Right hindlimb (tissue), 1 donor: Measurements from ENCODE around the gene TOMM34.

Experiments
- DNase-seq: peaks from one replicate; pipeline ENCODE4 v3.0.0-alpha.2; 2018

Gene TOMM34

DNA sequence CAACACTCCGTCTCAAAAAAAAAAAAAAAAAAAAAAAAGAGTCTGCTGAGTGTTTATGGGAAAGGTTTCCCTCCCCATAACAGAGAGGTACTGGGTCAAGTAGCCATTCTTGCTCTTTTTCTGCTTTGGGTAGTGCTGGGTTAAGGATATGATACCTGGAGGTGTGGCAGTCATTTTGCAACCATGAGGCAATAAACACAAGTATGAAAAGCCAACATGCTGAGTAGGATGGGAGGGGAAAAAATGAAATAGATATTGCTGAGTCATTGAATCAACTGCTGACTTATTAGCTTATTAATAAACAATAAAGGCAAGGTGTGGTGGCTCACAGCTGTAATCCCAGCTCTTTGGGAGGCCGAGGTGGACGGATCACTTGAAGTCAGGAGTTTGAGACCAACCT lies 2.3 kb upstream of the TOMM34 start:
- DNase-seq, result no peak

GRCh38 chr20:44961870-44962267 lies 1.7 kb upstream of the TOMM34 start:
- no peak for DNase-seq

DNA sequence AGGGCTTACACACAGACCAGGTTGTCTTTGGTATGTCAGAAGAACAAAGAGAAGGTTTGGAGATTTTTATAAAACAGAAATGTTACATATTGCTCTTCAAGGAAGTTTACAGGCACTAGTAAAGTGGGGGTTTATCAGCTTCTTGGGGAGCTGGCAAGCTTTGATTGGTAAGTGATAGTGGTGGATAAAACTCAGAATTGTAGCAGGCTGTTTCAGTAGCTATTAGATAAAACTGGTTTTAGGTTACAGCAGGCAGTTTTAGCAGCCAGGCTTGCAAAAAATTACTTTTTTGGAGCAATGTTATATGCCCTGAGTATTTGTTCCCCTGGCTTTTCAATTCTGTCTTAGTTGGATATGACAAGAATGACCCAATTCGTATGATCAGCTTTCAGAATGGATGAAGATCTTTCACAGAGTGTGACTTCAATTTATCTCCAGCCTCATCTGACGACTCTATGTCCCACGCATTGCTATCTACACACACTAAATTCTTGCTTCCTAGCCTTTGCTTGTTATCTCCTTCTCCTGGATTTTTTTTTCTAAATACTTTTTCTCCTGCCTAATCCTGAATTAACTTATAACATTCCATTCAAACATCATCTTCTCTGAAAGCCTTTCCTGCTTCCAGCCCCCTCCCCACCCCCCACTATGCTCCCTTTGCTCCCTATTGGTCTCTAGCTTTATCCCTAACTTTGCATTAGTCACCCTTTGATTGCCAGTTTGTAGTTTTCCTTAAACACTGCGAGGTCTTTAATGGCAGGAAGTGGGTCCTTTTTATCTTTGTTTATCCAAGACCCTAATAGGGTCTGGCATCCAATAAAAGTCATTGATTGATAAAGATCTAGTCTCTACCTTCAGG lies 1.0 kb upstream of the TOMM34 start:
- no peak for DNase-seq

GRCh38 chr20:44959638-44960102 lies 527 bp downstream of the TOMM34 start:
- DNase-seq, result peak; percentile 52

DNA sequence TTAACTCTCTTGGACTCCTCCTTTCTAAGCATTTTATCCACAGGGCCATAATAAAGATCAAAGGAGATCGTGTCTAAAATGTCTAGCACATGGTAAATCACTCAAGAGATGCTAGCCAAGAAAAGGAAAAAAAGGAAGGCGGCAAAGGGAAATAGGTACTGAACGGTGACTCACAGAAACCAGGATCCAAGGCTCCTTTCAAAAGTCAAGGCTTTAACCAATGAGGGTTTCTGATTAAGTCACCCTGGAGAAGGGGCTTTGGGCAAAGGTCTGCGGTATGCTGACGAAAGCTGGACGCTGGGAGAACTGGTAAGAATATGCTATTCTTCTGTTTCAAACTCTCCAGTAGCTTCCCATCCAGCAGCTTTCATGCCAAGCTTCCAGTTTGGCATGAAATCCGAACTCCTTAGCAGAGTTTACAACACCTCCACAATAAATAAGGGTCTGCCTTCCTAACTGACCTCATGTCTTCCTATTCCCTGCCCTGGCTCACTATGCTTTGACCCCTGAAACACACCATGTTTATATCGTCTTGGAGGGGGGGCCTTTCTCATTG lies 1.0 kb downstream of the TOMM34 start:
- peak; percentile 41 for DNase-seq

DNA sequence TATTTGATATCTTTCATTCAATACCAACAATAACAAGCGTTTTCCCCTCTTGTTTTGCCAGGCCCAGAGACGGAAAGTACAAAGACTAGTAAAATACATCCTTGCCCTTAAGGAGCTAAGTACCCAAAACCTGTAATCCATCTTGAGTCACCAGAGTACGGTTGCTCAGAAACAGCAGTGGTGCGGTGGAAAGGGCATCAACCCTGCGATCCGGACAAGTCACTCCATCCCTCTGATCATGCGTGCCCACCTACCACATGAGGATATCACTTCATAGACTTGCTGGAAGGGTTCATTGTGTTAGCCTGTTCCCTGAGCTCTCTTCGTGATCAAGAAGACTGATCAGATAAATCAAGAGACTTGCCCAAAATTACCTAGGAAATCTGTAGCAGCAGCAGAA lies 1.9 kb downstream of the TOMM34 start:
- no peak for DNase-seq

DNA sequence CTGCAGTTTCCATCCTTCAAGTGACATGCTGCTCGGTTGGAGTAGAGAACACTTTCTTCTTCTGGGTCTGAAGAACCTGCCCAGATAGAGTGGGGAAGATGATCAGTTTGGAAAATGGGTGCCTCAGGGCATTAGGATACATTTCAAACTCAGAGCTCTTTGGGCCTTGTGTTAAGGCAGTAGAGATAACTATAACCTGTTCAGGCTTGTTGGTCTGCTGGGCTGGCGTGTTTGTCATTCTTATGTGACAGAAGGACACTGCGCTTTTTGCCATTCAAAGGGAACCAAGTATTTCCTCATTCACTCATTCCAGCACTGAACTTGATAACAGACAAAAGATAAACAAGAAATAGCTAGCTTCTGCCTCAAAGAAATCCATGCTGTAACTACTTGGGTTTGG lies 3.8 kb downstream of the TOMM34 start:
- DNase-seq, result no peak

- no peak for DNase-seq
Observed at GRCh38 chr20:44955270-44955669, 4.9 kb downstream of the TOMM34 start.

DNA sequence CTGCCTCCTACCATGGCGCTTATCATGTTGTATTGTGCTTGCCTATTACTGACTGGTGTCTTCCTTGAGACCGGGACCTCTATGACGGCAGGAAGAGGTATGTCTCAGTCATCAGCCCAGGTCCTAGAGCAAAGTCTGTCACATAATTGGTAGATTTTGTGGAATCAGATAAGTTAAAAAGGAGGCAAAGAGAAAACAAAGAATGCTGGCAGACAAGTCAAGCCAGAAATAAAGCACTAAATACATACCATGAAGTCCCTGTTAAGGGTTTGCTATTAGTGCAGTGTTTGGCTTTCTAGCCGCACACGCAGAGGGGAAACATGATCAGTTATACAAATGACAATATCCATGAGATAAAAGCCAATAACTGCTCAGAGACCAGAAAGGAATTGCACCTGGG lies 6.0 kb downstream of the TOMM34 start:
- no peak for DNase-seq

- no peak for DNase-seq
Observed at GRCh38 chr20:44952731-44953130, 7.5 kb downstream of the TOMM34 start.

DNA sequence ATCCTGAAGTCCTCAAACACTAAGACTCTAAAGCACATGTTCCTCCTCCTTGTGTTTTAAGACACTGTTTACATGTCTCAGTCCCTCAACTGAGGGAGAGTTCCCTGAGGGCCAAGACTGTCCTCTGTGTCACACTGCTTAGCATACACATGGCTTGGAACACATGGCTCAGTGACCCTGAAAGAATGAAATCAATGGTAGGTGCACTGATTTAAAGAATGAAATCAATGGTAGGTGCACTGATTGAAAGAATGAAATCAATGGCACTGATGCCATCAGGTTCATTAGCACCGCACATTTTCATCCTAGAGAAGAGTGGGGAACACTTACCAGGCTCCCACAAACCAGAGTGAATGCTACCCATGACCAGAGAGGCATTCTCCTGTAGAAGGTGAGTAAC lies 9.8 kb downstream of the TOMM34 start:
- DNase-seq, result no peak

DNA sequence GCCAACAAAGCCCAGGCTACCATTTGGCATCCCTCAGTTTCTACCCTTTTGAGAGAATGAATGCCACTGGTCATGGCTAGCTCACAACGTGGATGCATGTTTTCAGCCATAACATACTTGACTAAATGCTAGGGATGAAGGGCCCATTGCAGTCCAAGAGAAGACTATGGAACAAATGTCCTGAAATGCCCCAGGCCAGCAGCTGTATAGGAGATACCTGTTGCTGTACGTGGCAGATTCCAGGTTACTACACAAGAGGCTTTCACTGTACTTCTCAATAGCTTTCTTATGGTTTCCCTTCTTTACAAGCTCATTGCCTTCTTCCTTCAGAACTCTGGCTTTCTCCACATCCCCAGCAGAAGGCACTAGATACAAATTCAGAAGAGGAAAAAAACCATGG lies 11.7 kb downstream of the TOMM34 start:
- DNase-seq, result no peak

- no peak for DNase-seq
Observed at GRCh38 chr20:44948107-44948506, 12.1 kb downstream of the TOMM34 start.

DNA sequence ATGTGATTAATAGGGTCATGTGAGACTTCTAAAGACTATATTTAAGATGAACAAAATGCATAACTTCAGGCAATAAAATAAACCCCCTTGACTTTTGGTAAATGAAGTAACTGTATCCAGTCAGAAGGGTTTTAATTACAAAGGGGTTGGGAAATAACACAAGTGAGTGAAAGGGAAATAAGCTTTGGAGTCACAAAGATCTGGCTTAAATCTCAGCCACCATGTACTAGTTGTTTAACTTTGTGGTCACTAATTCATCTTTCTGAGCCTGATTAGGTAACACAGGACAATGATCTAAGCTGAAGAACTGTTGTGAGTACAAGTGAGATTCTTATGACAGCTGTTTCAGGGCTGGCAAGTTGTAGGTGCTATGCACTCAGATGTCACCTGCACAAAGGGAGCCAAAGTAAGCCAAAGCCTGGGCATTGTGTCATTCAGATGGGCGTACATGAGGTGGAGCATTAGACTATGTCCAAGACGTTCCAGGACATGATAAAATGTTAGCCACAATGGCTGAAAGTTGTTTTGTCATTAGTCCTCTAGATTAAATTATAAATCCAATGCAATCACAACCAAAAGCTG lies 13.8 kb downstream of the TOMM34 start:
- no peak for DNase-seq

- DNase-seq, result no peak
Observed at GRCh38 chr20:44945261-44945660, 14.9 kb downstream of the TOMM34 start.

DNA sequence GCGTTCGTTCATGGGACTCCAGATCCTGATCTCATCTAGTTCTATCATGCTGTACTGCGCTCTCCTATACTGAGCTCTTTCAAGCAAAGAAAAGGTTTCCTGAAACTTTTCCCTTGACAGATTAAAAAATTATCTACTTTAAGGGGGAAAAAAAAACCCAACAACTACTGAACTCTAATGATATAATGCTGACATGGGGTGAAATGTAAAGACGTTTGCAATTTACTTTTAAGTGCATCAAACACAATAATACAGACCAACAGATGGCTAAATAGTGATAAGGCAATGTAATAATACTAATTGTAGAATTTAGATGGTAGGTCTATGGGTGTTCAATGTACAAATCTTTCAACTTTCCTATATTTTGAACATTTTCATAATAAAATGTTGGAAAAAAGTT lies 16.4 kb downstream of the TOMM34 start:
- DNase-seq, result no peak

- DNase-seq, result no peak
Observed at GRCh38 chr20:44942264-44942973, 17.8 kb downstream of the TOMM34 start.

GRCh38 chr20:44941120-44941691 lies 19.0 kb downstream of the TOMM34 start:
- DNase-seq, result no peak

GRCh38 chr20:44938637-44939036 lies 21.6 kb downstream of the TOMM34 start:
- no peak for DNase-seq

DNA sequence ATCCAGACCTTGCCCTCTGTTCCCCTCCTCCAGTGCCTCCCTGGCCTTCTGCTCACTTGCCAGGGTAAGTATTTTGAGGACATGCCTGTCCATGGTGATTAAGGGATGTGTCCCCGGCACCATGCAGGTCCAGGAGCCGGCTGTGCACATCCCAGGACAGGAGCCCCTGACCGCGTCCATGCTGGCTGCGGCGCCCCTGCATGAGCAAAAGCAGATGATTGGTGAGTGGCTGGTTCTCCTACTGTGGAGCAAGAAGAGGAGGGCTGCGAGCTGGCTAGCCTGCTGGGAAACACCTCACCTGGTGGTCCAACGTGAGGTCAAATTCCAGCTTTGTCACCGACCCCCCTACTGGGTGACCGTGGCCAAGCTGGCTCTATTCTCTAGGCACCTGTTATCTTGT lies 23.7 kb downstream of the TOMM34 start:
- no peak for DNase-seq

GRCh38 chr20:44932916-44933315 lies 27.3 kb downstream of the TOMM34 start:
- no peak for DNase-seq

GRCh38 chr20:44931911-44932310 lies 28.3 kb downstream of the TOMM34 start:
- DNase-seq, result no peak

DNA sequence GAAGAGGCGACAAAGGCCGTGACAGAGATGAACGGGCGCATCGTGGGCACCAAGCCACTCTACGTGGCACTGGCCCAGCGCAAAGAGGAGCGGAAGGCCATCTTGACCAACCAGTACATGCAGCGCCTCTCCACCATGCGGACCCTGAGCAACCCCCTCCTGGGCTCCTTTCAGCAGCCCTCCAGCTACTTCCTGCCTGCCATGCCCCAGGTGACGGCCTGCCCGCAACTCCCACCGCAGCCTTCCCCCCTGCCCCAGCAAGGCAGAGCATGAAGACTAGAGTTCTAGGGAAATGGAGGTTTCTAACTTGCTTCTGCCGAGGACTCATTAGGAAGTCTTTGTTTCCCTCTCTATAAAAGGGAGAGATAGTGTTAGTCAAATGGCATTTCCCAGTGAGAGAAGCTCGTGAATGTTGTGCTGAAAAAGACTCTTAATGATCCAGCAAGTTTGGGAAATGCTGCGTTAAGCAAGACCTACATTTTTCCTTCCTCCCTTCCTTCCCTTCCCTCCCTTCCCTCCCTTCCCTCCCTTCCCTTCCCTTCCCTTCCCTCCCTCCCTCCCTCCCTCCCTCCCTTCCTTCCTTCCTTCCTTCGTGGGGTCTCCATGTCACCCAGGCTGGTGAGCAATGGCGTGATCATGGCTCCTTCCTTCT lies 29.6 kb downstream of the TOMM34 start:
- DNase-seq, result no peak
